SK-N-SH treated with all-trans-retinoic acid at 6 μM for 48 hours (cell line): ENCODE data around the gene GPRC5B.

Experiments
- ATAC-seq: fragments of 200-7000 bp; cut with Tn5 transposase; 3 replicates; pipeline ENCODE4 v1.9.1; 2020; ENCODE audit warnings: mild to moderate bottlenecking, moderate library complexity
- BACH2 ChIP-seq: fragments of 250-450 bp; sonication (Bioruptor Pico); IDR thresholded peaks from 2 replicates; pipeline ENCODE4 v1.9.0; 2021; ENCODE audit warnings: mild to moderate bottlenecking, borderline replicate concordance
- CREB5 ChIP-seq: fragments of 250-450 bp; sonication (Bioruptor Pico); IDR thresholded peaks from 2 replicates; pipeline ENCODE4 v1.5.1; 2020; ENCODE audit warnings: low read depth, mild to moderate bottlenecking, moderate library complexity
- CSRNP3 ChIP-seq: fragments of 250-450 bp; sonication (Bioruptor Pico); IDR thresholded peaks from 2 replicates; pipeline ENCODE4 v1.5.1; 2021; ENCODE audit warnings: mild to moderate bottlenecking, moderate library complexity
- ESRRG ChIP-seq: fragments of 250-450 bp; sonication (Bioruptor Pico); IDR thresholded peaks from 2 replicates; pipeline ENCODE4 v1.6.1; 2021; ENCODE audit warnings: mild to moderate bottlenecking
- GLIS3 ChIP-seq: fragments of 250-450 bp; sonication (Bioruptor Pico); IDR thresholded peaks from 2 replicates; pipeline ENCODE4 v1.5.0; 2020; ENCODE audit warnings: mild to moderate bottlenecking, moderate library complexity
- OSR1 ChIP-seq: fragments of 250-450 bp; sonication (Bioruptor Pico); IDR thresholded peaks from 2 replicates; pipeline ENCODE4 v1.8.0; 2022; ENCODE audit warnings: moderate library complexity, mild to moderate bottlenecking, inconsistent platforms
- PATZ1 ChIP-seq: fragments of 250-450 bp; sonication (Bioruptor Pico); IDR thresholded peaks from 2 replicates; pipeline ENCODE4 v1.8.0; 2020; ENCODE audit warnings: mild to moderate bottlenecking, moderate library complexity, borderline replicate concordance
- POU6F1 ChIP-seq: fragments of 250-450 bp; sonication (Bioruptor Pico); IDR thresholded peaks from 2 replicates; pipeline ENCODE4 v1.8.0; 2021; ENCODE audit warnings: low read depth, mild to moderate bottlenecking, moderate library complexity, borderline replicate concordance
- SNAI2 ChIP-seq: fragments of 250-450 bp; sonication (Bioruptor Pico); IDR thresholded peaks from 2 replicates; pipeline ENCODE4 v1.5.0; 2020; ENCODE audit warnings: mild to moderate bottlenecking, moderate library complexity
- TCF4 ChIP-seq: fragments of 250-450 bp; sonication (Bioruptor Pico); IDR thresholded peaks from 2 replicates; pipeline ENCODE4 v1.8.0; 2021; ENCODE audit warnings: mild to moderate bottlenecking, moderate library complexity, borderline replicate concordance
- TOX ChIP-seq: fragments of 250-450 bp; sonication (Bioruptor Pico); IDR thresholded peaks from 2 replicates; pipeline ENCODE4 v1.8.0; 2021; ENCODE audit warnings: mild to moderate bottlenecking, moderate library complexity, borderline replicate concordance
- ZC3H10 ChIP-seq: fragments of 250-450 bp; sonication (Bioruptor Pico); IDR thresholded peaks from 2 replicates; pipeline ENCODE4 v1.5.1; 2021; ENCODE audit warnings: mild to moderate bottlenecking, moderate library complexity
- ZFP3 ChIP-seq: fragments of 250-450 bp; sonication (Bioruptor Pico); IDR thresholded peaks from 2 replicates; pipeline ENCODE4 v1.5.0; 2020; ENCODE audit warnings: mild to moderate bottlenecking, moderate library complexity
- ZFP30 ChIP-seq: fragments of 450-650 bp; formaldehyde crosslinking; IDR thresholded peaks from 2 replicates; pipeline ENCODE4 v1.5.0; 2022; ENCODE audit warnings: mild to moderate bottlenecking, moderate library complexity
- ZNF565 ChIP-seq: fragments of 450-650 bp; formaldehyde crosslinking; conservative IDR thresholded peaks from 2 replicates; pipeline ENCODE4 v1.5.0; 2020; ENCODE audit warnings: low read depth, mild to moderate bottlenecking, moderate library complexity
- ZNF70 ChIP-seq: fragments of 450-650 bp; formaldehyde crosslinking; IDR thresholded peaks from 2 replicates; pipeline ENCODE4 v1.5.0; 2020; ENCODE audit warnings: mild to moderate bottlenecking, moderate library complexity
- ZNF8 ChIP-seq: fragments of 450-650 bp; formaldehyde crosslinking; IDR thresholded peaks from 2 replicates; pipeline ENCODE4 v1.5.0; 2020; ENCODE audit warnings: mild to moderate bottlenecking, moderate library complexity
- TF ChIP-seq, protein P1 (sequence below): fragments of 250-450 bp; sonication (Bioruptor Pico); IDR thresholded peaks from 2 replicates; pipeline ENCODE4 v1.5.0; 2020; ENCODE audit warnings: mild to moderate bottlenecking, moderate library complexity

GPRC5B gene

GRCh38 chr16:19850131-19850817 lies 34.4 kb downstream of the GPRC5B start:
- no peak for ATAC-seq
- TF ChIP-seq ZNF70 (CRISPR knock-in tag): no peak
- TF ChIP-seq POU6F1: no peak
- no peak for TF ChIP-seq CREB5 (CRISPR knock-in tag)
- no peak for TF ChIP-seq GLIS3 (CRISPR knock-in tag)
- TF ChIP-seq, protein P1, sequence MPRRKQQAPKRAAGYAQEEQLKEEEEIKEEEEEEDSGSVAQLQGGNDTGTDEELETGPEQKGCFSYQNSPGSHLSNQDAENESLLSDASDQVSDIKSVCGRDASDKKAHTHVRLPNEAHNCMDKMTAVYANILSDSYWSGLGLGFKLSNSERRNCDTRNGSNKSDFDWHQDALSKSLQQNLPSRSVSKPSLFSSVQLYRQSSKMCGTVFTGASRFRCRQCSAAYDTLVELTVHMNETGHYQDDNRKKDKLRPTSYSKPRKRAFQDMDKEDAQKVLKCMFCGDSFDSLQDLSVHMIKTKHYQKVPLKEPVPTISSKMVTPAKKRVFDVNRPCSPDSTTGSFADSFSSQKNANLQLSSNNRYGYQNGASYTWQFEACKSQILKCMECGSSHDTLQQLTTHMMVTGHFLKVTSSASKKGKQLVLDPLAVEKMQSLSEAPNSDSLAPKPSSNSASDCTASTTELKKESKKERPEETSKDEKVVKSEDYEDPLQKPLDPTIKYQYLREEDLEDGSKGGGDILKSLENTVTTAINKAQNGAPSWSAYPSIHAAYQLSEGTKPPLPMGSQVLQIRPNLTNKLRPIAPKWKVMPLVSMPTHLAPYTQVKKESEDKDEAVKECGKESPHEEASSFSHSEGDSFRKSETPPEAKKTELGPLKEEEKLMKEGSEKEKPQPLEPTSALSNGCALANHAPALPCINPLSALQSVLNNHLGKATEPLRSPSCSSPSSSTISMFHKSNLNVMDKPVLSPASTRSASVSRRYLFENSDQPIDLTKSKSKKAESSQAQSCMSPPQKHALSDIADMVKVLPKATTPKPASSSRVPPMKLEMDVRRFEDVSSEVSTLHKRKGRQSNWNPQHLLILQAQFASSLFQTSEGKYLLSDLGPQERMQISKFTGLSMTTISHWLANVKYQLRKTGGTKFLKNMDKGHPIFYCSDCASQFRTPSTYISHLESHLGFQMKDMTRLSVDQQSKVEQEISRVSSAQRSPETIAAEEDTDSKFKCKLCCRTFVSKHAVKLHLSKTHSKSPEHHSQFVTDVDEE (CRISPR knock-in tag): no peak
- TF ChIP-seq ZC3H10: no peak
- no peak for TF ChIP-seq TOX (CRISPR knock-in tag)
- TF ChIP-seq PATZ1 (CRISPR knock-in tag): no peak
- TF ChIP-seq BACH2 (CRISPR knock-in tag): no peak
- TF ChIP-seq, all 23 proteins: peak for 0

DNA sequence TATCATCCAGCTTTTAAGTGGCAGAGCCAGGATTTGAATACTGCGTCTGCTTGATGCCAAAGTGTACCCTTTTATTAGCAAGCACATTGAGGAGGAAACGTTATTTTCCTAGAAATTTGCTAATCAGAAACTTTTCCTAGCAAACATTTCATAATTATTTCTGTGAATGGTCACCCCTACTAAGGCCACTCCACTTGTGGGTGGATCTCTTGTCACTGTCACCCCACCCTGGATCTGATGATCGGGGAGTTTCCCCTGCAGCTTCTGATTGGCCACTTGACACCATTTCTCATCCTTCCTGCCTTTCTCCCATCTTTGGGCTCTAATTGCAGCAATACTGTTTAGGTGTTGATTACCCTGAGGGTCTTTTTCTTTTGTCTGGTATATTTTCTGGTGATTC lies 35.9 kb downstream of the GPRC5B start:
- TF ChIP-seq ZNF8 (CRISPR knock-in tag) (no peak), ESRRG (no peak), CREB5 (CRISPR knock-in tag) (no peak), ZFP3 (CRISPR knock-in tag) (no peak), ZNF565 (CRISPR knock-in tag) (no peak), ZFP30 (CRISPR knock-in tag) (no peak), ZC3H10 (no peak), GLIS3 (CRISPR knock-in tag) (no peak), ZNF70 (CRISPR knock-in tag) (no peak), OSR1 (CRISPR knock-in tag) (no peak), SNAI2 (no peak), POU6F1 (no peak), BACH2 (CRISPR knock-in tag) (no peak), CSRNP3 (CRISPR knock-in tag) (no peak), TOX (CRISPR knock-in tag) (no peak), TCF4 (no peak)
- TF ChIP-seq, protein P1 (CRISPR knock-in tag): no peak
- no peak for ATAC-seq
